ENCODE measurements around the gene CAPN2. TPM values are rescaled to one million over a fixed set of nuclear protein-coding genes. Genes with fewer than 3 reads are reported as not detected.

Gene CAPN2
- total RNA-seq, 4 donors from 2014 or later: 193 to 505 (median 387) TPM

DNA sequence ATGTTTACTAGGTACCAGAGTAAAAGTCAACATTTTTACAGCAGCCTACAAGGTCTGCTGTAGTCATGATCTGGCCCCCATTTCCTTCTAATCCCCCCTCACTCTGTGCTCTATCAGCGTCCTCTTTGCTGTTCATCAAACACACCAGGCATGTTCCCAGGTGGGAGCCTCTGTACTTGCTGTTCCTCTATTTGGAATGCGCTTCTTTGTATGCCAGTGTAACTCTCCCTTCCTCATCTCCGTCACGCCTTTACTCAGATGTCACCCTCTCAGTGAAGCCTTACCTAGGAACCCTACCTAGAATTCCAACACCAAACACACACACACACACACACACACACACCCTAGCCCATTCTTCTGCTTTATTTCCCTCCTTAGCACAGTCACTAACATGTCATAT, 112.4 kb downstream of the CAPN2 start:
- intact Hi-C loops (cut with DNase I; ENCODE audit: low total_unique reads) (no loop called here), in situ Hi-C loops (cut with MboI; ENCODE audit: low pct_ligation_motif_present in 1 of 4, low pct_unique_long_range_greater_than_20kb in 1 of 4, low sequenced_read_pairs in 3 of 4) (loop anchor here in 1 of 4 donors (25.0 kb wide), 1 partner anchor 513 kb away; the partner anchor contains the start of gene NVL)
- WGBS, 2 donors (ENCODE audit: low coverage in 1 of 2): 91 to 92% methylated on average over 4 of the region's 4 CpGs
- H3K36me3 ChIP-seq: no peaks in the 10 kb centered on the region
- H3K27me3 ChIP-seq: no peaks in the 10 kb centered on the region
- H3K4me1 ChIP-seq: peaks cover 0 to 26% (median 4%) of the 10 kb centered on the region in 4 donors
- no peak overlapping the region for H3K4me3 ChIP-seq
- H3K9me3 ChIP-seq: no peaks in the 10 kb centered on the region
- no peak for DNase-seq
- no peak overlapping the region for H3K27ac ChIP-seq
- no peak for TF ChIP-seq POLR2AphosphoS5 (IDR thresholded peaks at IDR 0.05)
- TF ChIP-seq POLR2A (IDR thresholded peaks at IDR 0.05): no peak
- TF ChIP-seq EP300 (IDR thresholded peaks at IDR 0.05; ENCODE audit: low read depth): no peak
- TF ChIP-seq, protein P1, sequence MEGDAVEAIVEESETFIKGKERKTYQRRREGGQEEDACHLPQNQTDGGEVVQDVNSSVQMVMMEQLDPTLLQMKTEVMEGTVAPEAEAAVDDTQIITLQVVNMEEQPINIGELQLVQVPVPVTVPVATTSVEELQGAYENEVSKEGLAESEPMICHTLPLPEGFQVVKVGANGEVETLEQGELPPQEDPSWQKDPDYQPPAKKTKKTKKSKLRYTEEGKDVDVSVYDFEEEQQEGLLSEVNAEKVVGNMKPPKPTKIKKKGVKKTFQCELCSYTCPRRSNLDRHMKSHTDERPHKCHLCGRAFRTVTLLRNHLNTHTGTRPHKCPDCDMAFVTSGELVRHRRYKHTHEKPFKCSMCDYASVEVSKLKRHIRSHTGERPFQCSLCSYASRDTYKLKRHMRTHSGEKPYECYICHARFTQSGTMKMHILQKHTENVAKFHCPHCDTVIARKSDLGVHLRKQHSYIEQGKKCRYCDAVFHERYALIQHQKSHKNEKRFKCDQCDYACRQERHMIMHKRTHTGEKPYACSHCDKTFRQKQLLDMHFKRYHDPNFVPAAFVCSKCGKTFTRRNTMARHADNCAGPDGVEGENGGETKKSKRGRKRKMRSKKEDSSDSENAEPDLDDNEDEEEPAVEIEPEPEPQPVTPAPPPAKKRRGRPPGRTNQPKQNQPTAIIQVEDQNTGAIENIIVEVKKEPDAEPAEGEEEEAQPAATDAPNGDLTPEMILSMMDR (IDR thresholded peaks at IDR 0.05): no peak

Small RNA genes lying within 50 kb of the gene (small RNA-seq; reads per million reads assigned to genes)
- gene RNU6-1248P: 0 reads per million in 4 donors

Other genes with a start within 250 kb of the CAPN2 start
- gene CAPN8, start 46.8 kb upstream of the CAPN2 start, total RNA-seq: 100 to 1,000 TPM in 2 of 4 donors, 10 to 100 TPM in 2; 55.4 to 273 (median 91.6) TPM
- 10 to 100 TPM; 11.9 to 82.7 (median 31.2) TPM for gene TP53BP2, start 133.4 kb downstream of the CAPN2 start, total RNA-seq